ENCODE results near the gene TPM2. TPM values are rescaled to one million over a fixed set of nuclear protein-coding genes. Genes with fewer than 3 reads are reported as not detected.

Gene TPM2
- total and polyA plus RNA-seq, 5 experiments from 2014 or later: 0.34 to 98.5 (median 92.3) TPM; not detected in 2

GRCh38 chr9:35716230-35716629 lies 26.5 kb upstream of the TPM2 start:
- Mint-ChIP-seq H3K27ac (peak overlapping the region in 4 of 10 donors; percentile 12 to 80 (median 37)), H3K9me3 (no peaks in the 10 kb centered on the region), H3K4me3 (no peak overlapping the region), H3K36me3 (peaks cover 0 to 100% (median 19%) of the 10 kb centered on the region in 3 donors), H3K27me3 (no peaks in the 10 kb centered on the region), H3K4me1 (peaks cover 0 to 12% (median 6%) of the 10 kb centered on the region in 4 donors)
- POLR2A ChIA-PET: interaction anchor here (1.0 to 2.1 kb wide), 2 partner anchors 10 to 16 kb away, joined by 3 to 5 read pairs; partner anchors contain the start of genes CREB3 and TLN1
- no peak for DNase-seq
- no peak for ATAC-seq

GRCh38 chr9:35714579-35715252 lies 25.0 kb upstream of the TPM2 start:
- H3K27ac Mint-ChIP-seq: peak overlapping the region in 5 of 10 donors; percentile 20 to 76 (median 53)
- no peaks in the 10 kb centered on the region for H3K9me3 Mint-ChIP-seq
- POLR2A ChIA-PET: no interaction called here
- H3K4me3 Mint-ChIP-seq: no peak overlapping the region
- no peaks in the 10 kb centered on the region for H3K27me3 Mint-ChIP-seq
- ATAC-seq: no peak
- H3K4me1 Mint-ChIP-seq: peaks cover 0 to 12% (median 6%) of the 10 kb centered on the region in 4 donors
- H3K36me3 Mint-ChIP-seq: peaks cover 0 to 95% (median 26%) of the 10 kb centered on the region in 3 donors
- no peak for DNase-seq

- POLR2A ChIA-PET: interaction anchor here (1.9 kb wide), 1 partner anchor 18 kb away, joined by 4 read pairs; the partner anchor contains the start of gene TLN1
- Mint-ChIP-seq H3K36me3 (peaks cover 0 to 94% (median 23%) of the 10 kb centered on the region in 3 donors), H3K4me1 (peaks cover 0 to 12% (median 4%) of the 10 kb centered on the region in 4 donors), H3K4me3 (no peak overlapping the region), H3K27ac (peak overlapping the region in 2 of 10 donors; percentile 66 to 76), H3K27me3 (no peaks in the 10 kb centered on the region), H3K9me3 (no peaks in the 10 kb centered on the region)
- DNase-seq (no peak), ATAC-seq (no peak)
Measured at GRCh38 chr9:35714123-35714522, 24.4 kb upstream of the TPM2 start.

- Mint-ChIP-seq H3K4me1 (peaks cover 0 to 12% (median 2%) of the 10 kb centered on the region in 4 donors), H3K27me3 (no peaks in the 10 kb centered on the region), H3K9me3 (no peaks in the 10 kb centered on the region), H3K27ac (peak overlapping the region in 4 of 10 donors; percentile 14 to 44 (median 33)), H3K4me3 (no peak overlapping the region), H3K36me3 (peaks cover 0 to 94% (median 23%) of the 10 kb centered on the region in 3 donors)
- no peak for DNase-seq
- no peak for ATAC-seq
- POLR2A ChIA-PET: interaction anchor here (1.9 kb wide), 1 partner anchor 18 kb away, joined by 4 read pairs; the partner anchor contains the start of gene TLN1
Measured at GRCh38 chr9:35713578-35713977, 23.9 kb upstream of the TPM2 start.

GRCh38 chr9:35712762-35713400 lies 23.2 kb upstream of the TPM2 start:
- Mint-ChIP-seq H3K27me3 (no peaks in the 10 kb centered on the region), H3K4me1 (peaks cover 0 to 9% (median 2%) of the 10 kb centered on the region in 4 donors), H3K36me3 (peaks cover 3 to 94% (median 21%) of the 10 kb centered on the region in 3 donors), H3K9me3 (no peaks in the 10 kb centered on the region), H3K4me3 (no peak overlapping the region), H3K27ac (peak overlapping the region in 1 of 10 donors; percentile 15)
- DNase-seq: no peak
- ATAC-seq: no peak
- POLR2A ChIA-PET: interaction anchor here (0.6 to 1.9 kb wide), 3 partner anchors 15 to 95 kb away, joined by 3 to 5 read pairs (median 4); partner anchors contain the start of genes CD72 and TLN1

GRCh38 chr9:35711501-35712428 lies 22.0 kb upstream of the TPM2 start:
- Mint-ChIP-seq H3K36me3 (peaks cover 10 to 94% (median 31%) of the 10 kb centered on the region in 3 donors), H3K4me1 (peaks cover 0 to 13% (median 2%) of the 10 kb centered on the region in 4 donors), H3K9me3 (no peaks in the 10 kb centered on the region), H3K27ac (peak overlapping the region in 1 of 10 donors; percentile 78), H3K4me3 (no peak overlapping the region), H3K27me3 (no peaks in the 10 kb centered on the region)
- DNase-seq: no peak
- ATAC-seq: no peak
- POLR2A ChIA-PET: no interaction called here

GRCh38 chr9:35710818-35711500 lies 21.2 kb upstream of the TPM2 start:
- ATAC-seq (no peak), DNase-seq (no peak)
- Mint-ChIP-seq H3K36me3 (peaks cover 10 to 94% (median 32%) of the 10 kb centered on the region in 3 donors), H3K4me3 (no peak overlapping the region), H3K27ac (peak overlapping the region in 4 of 10 donors; percentile 24 to 54 (median 38)), H3K9me3 (no peaks in the 10 kb centered on the region), H3K27me3 (no peaks in the 10 kb centered on the region), H3K4me1 (peaks cover 0 to 15% (median 0%) of the 10 kb centered on the region in 4 donors)
- POLR2A ChIA-PET: no interaction called here

DNA sequence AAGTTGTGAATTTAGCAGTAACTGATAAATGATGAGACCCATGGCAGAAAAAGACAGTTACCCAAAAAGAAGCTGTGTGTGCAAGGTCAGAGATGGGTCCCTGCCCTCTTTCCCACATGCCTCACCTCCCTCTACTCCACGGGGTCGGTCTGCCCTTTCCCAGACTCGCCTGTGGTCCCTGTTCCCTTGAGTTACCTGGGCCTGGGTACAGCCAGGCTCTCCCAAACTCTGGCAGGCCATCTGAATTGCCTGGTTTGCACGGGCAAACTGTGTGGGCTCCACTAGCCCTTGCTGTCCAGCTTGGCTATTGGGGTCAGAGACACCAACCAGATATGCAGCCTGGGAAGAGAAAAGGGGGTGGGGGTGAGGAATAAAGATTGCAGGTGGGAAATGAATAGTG lies 18.4 kb upstream of the TPM2 start:
- Mint-ChIP-seq H3K9me3 (no peaks in the 10 kb centered on the region), H3K4me1 (peaks cover 0 to 10% (median 0%) of the 10 kb centered on the region in 4 donors), H3K27ac (peak overlapping the region in 3 of 10 donors; percentile 53 to 78 (median 59)), H3K4me3 (no peak overlapping the region), H3K27me3 (no peaks in the 10 kb centered on the region), H3K36me3 (peaks cover 14 to 72% (median 36%) of the 10 kb centered on the region in 3 donors)
- no peak for DNase-seq
- POLR2A ChIA-PET: interaction anchor here (1.8 kb wide), 1 partner anchor 23 kb away, joined by 4 read pairs; no protein-coding TSS in a partner anchor
- no peak for ATAC-seq

GRCh38 chr9:35706951-35707350 lies 17.2 kb upstream of the TPM2 start:
- Mint-ChIP-seq H3K27ac (peak overlapping the region in 6 of 10 donors; percentile 21 to 84 (median 70)), H3K9me3 (no peaks in the 10 kb centered on the region), H3K27me3 (no peaks in the 10 kb centered on the region), H3K4me3 (no peak overlapping the region), H3K4me1 (peaks cover 0 to 10% (median 0%) of the 10 kb centered on the region in 4 donors), H3K36me3 (peaks cover 14 to 60% (median 37%) of the 10 kb centered on the region in 3 donors)
- DNase-seq (no peak), ATAC-seq (no peak)
- POLR2A ChIA-PET: interaction anchor here (1.3 to 2.5 kb wide), 3 partner anchors 11 to 49 kb away, joined by 3 to 8 read pairs (median 4); partner anchors contain the start of genes CCDC107 and RMRP

GRCh38 chr9:35705836-35706430 lies 16.2 kb upstream of the TPM2 start:
- Mint-ChIP-seq H3K27ac (peak overlapping the region in 2 of 10 donors; percentile 29 to 63), H3K9me3 (no peaks in the 10 kb centered on the region), H3K36me3 (peaks cover 14 to 49% (median 34%) of the 10 kb centered on the region in 3 donors), H3K27me3 (no peaks in the 10 kb centered on the region), H3K4me3 (no peak overlapping the region), H3K4me1 (peaks cover 0 to 8% (median 0%) of the 10 kb centered on the region in 4 donors)
- DNase-seq (no peak), ATAC-seq (no peak)
- POLR2A ChIA-PET: interaction anchor here (1.3 to 2.5 kb wide), 2 partner anchors 10 to 48 kb away, joined by 3 to 8 read pairs; partner anchors contain the start of genes CCDC107 and RMRP

GRCh38 chr9:35705372-35705771 lies 15.6 kb upstream of the TPM2 start:
- Mint-ChIP-seq H3K4me3 (no peak overlapping the region), H3K9me3 (no peaks in the 10 kb centered on the region), H3K4me1 (peaks cover 0 to 8% (median 0%) of the 10 kb centered on the region in 4 donors), H3K36me3 (peaks cover 14 to 44% (median 29%) of the 10 kb centered on the region in 3 donors), H3K27ac (peak overlapping the region in 1 of 10 donors; percentile 29), H3K27me3 (no peaks in the 10 kb centered on the region)
- POLR2A ChIA-PET: interaction anchor here (1.1 to 2.5 kb wide), 2 partner anchors 9 to 55 kb away, joined by 3 to 8 read pairs; partner anchors contain the start of gene SIT1
- DNase-seq (no peak), ATAC-seq (no peak)
